Measurements from ENCODE around the gene TTLL1.

TTLL1 gene

GRCh38 chr22:43085658-43086606, 3.3 kb downstream of the TTLL1 start:
- Histone ChIP-seq H3K27ac (no peak overlapping the region), H3K4me3 (no peak overlapping the region)
- no peak for TF ChIP-seq CTCF (IDR thresholded peaks at IDR 0.05)
- DNase-seq (ENCODE audit: low spot score): no peak

GRCh38 chr22:43081968-43082367, 7.2 kb downstream of the TTLL1 start:
- H3K27ac ChIP-seq: no peak overlapping the region
- no peak for TF ChIP-seq CTCF (IDR thresholded peaks at IDR 0.05)
- H3K4me3 ChIP-seq: no peak overlapping the region
- DNase-seq (ENCODE audit: low spot score): no peak

- TF ChIP-seq CTCF (IDR thresholded peaks at IDR 0.05): no peak
- no peak overlapping the region for H3K4me3 ChIP-seq
- no peak overlapping the region for H3K27ac ChIP-seq
- DNase-seq (ENCODE audit: low spot score): no peak
These were observed 8.6 kb downstream of the TTLL1 start for GRCh38 chr22:43080616-43081015.

GRCh38 chr22:43079742-43080141, 9.4 kb downstream of the TTLL1 start:
- TF ChIP-seq CTCF (IDR thresholded peaks at IDR 0.05): no peak
- H3K4me3 ChIP-seq: no peak overlapping the region
- no peak overlapping the region for H3K27ac ChIP-seq
- DNase-seq (ENCODE audit: low spot score): no peak

GRCh38 chr22:43078522-43078921, 10.7 kb downstream of the TTLL1 start:
- no peak for TF ChIP-seq CTCF (IDR thresholded peaks at IDR 0.05)
- no peak overlapping the region for H3K4me3 ChIP-seq
- DNase-seq (ENCODE audit: low spot score): no peak
- H3K27ac ChIP-seq: no peak overlapping the region

GRCh38 chr22:43077121-43077877, 11.9 kb downstream of the TTLL1 start:
- DNase-seq (ENCODE audit: low spot score): no peak
- no peak for TF ChIP-seq CTCF (IDR thresholded peaks at IDR 0.05)
- H3K27ac ChIP-seq: no peak overlapping the region

More at GRCh38 chr22:43077121-43077877, 11.9 kb downstream of the TTLL1 start:
- H3K4me3 ChIP-seq: no peak overlapping the region

Data from coronary artery (tissue), 2 donors.